ENCODE measurements around the gene GAS7. TPM values are rescaled to one million over a fixed set of nuclear protein-coding genes. Genes with fewer than 3 reads are reported as not detected.

GAS7 gene
- total RNA-seq, 1 donor from 2014 or later = 0.16 TPM

GRCh38 chr17:10177131-10177912, 21.1 kb downstream of the GAS7 start:
- no peaks in the 10 kb centered on the region for H3K4me1 Mint-ChIP-seq (ENCODE audit: low read depth)
- no peak overlapping the region for H3K4me3 Mint-ChIP-seq
- DNase-seq (ENCODE audit: low spot score) = no peak
- H3K9me3 Mint-ChIP-seq = no peaks in the 10 kb centered on the region
- intact Hi-C loops (cut with micrococcal nuclease) = no loop called here
- H3K36me3 Mint-ChIP-seq (ENCODE audit: low read depth) = no peaks in the 10 kb centered on the region
- no peak overlapping the region for H3K27ac Mint-ChIP-seq
- no peaks in the 10 kb centered on the region for H3K27me3 Mint-ChIP-seq (ENCODE audit: insufficient read depth)

- Mint-ChIP-seq H3K4me3 (no peak overlapping the region), H3K9me3 (peaks cover 3% of the 10 kb centered on the region), H3K27ac (no peak overlapping the region), H3K36me3 (ENCODE audit: low read depth) (no peaks in the 10 kb centered on the region), H3K4me1 (ENCODE audit: low read depth) (peaks cover 4% of the 10 kb centered on the region), H3K27me3 (ENCODE audit: insufficient read depth) (peaks cover 7% of the 10 kb centered on the region)
- intact Hi-C loops (cut with micrococcal nuclease) = no loop called here
- DNase-seq (ENCODE audit: low spot score) = no peak
Observed at GRCh38 chr17:10173913-10174312, 24.5 kb downstream of the GAS7 start.

GRCh38 chr17:10172778-10173177, 25.6 kb downstream of the GAS7 start:
- Mint-ChIP-seq H3K27ac (no peak overlapping the region), H3K4me3 (no peak overlapping the region), H3K27me3 (ENCODE audit: insufficient read depth) (peaks cover 7% of the 10 kb centered on the region), H3K4me1 (ENCODE audit: low read depth) (peaks cover 4% of the 10 kb centered on the region), H3K36me3 (ENCODE audit: low read depth) (no peaks in the 10 kb centered on the region), H3K9me3 (peaks cover 3% of the 10 kb centered on the region)
- no peak for DNase-seq (ENCODE audit: low spot score)
- intact Hi-C loops (cut with micrococcal nuclease) = no loop called here

- Mint-ChIP-seq H3K27ac (no peak overlapping the region), H3K27me3 (ENCODE audit: insufficient read depth) (peaks cover 7% of the 10 kb centered on the region), H3K4me3 (no peak overlapping the region), H3K4me1 (ENCODE audit: low read depth) (peaks cover 4% of the 10 kb centered on the region), H3K36me3 (ENCODE audit: low read depth) (no peaks in the 10 kb centered on the region), H3K9me3 (peaks cover 3% of the 10 kb centered on the region)
- intact Hi-C loops (cut with micrococcal nuclease) = no loop called here
- DNase-seq (ENCODE audit: low spot score) = no peak
Observed at GRCh38 chr17:10172241-10172741, 26.1 kb downstream of the GAS7 start.

- no peak for DNase-seq (ENCODE audit: low spot score)
- H3K27ac Mint-ChIP-seq = no peak overlapping the region
Observed at GRCh38 chr17:10171581-10171981, 26.8 kb downstream of the GAS7 start.

GRCh38 chr17:10171122-10171571, 27.3 kb downstream of the GAS7 start:
- no peak overlapping the region for H3K4me3 Mint-ChIP-seq
- DNase-seq (ENCODE audit: low spot score) = no peak
- H3K9me3 Mint-ChIP-seq = peaks cover 3% of the 10 kb centered on the region
- H3K27me3 Mint-ChIP-seq (ENCODE audit: insufficient read depth) = peaks cover 7% of the 10 kb centered on the region
- peaks cover 4% of the 10 kb centered on the region for H3K4me1 Mint-ChIP-seq (ENCODE audit: low read depth)
- intact Hi-C loops (cut with micrococcal nuclease) = no loop called here
- H3K36me3 Mint-ChIP-seq (ENCODE audit: low read depth) = no peaks in the 10 kb centered on the region
- H3K27ac Mint-ChIP-seq = no peak overlapping the region

More at GRCh38 chr17:10171581-10171981, 26.8 kb downstream of the GAS7 start:
- Mint-ChIP-seq H3K9me3 (peaks cover 3% of the 10 kb centered on the region), H3K4me1 (ENCODE audit: low read depth) (peaks cover 4% of the 10 kb centered on the region), H3K36me3 (ENCODE audit: low read depth) (no peaks in the 10 kb centered on the region), H3K27me3 (ENCODE audit: insufficient read depth) (peaks cover 7% of the 10 kb centered on the region), H3K4me3 (no peak overlapping the region)
- intact Hi-C loops (cut with micrococcal nuclease) = no loop called here

GRCh38 chr17:10170233-10170632, 28.2 kb downstream of the GAS7 start:
- intact Hi-C loops (cut with micrococcal nuclease) = no loop called here
- H3K9me3 Mint-ChIP-seq = peaks cover 3% of the 10 kb centered on the region
- H3K27ac Mint-ChIP-seq = no peak overlapping the region
- H3K4me1 Mint-ChIP-seq (ENCODE audit: low read depth) = peaks cover 4% of the 10 kb centered on the region
- H3K36me3 Mint-ChIP-seq (ENCODE audit: low read depth) = no peaks in the 10 kb centered on the region
- no peak for DNase-seq (ENCODE audit: low spot score)
- no peak overlapping the region for H3K4me3 Mint-ChIP-seq
- peaks cover 7% of the 10 kb centered on the region for H3K27me3 Mint-ChIP-seq (ENCODE audit: insufficient read depth)

GRCh38 chr17:10169290-10169689, 29.1 kb downstream of the GAS7 start:
- intact Hi-C loops (cut with micrococcal nuclease) = no loop called here
- Mint-ChIP-seq H3K4me3 (no peak overlapping the region), H3K4me1 (ENCODE audit: low read depth) (peaks cover 4% of the 10 kb centered on the region), H3K27ac (no peak overlapping the region), H3K9me3 (peaks cover 3% of the 10 kb centered on the region), H3K27me3 (ENCODE audit: insufficient read depth) (peaks cover 7% of the 10 kb centered on the region), H3K36me3 (ENCODE audit: low read depth) (no peaks in the 10 kb centered on the region)
- DNase-seq (ENCODE audit: low spot score) = no peak

GRCh38 chr17:10166176-10166935, 32.0 kb downstream of the GAS7 start:
- H3K4me1 Mint-ChIP-seq (ENCODE audit: low read depth) = no peaks in the 10 kb centered on the region
- H3K36me3 Mint-ChIP-seq (ENCODE audit: low read depth) = no peaks in the 10 kb centered on the region
- no peak for DNase-seq (ENCODE audit: low spot score)
- H3K4me3 Mint-ChIP-seq = no peak overlapping the region
- peaks cover 3% of the 10 kb centered on the region for H3K9me3 Mint-ChIP-seq
- intact Hi-C loops (cut with micrococcal nuclease) = no loop called here
- peaks cover 13% of the 10 kb centered on the region for H3K27me3 Mint-ChIP-seq (ENCODE audit: insufficient read depth)
- H3K27ac Mint-ChIP-seq = no peak overlapping the region

- intact Hi-C loops (cut with micrococcal nuclease) = no loop called here
- H3K27ac Mint-ChIP-seq = no peak overlapping the region
- peaks cover 8% of the 10 kb centered on the region for H3K27me3 Mint-ChIP-seq (ENCODE audit: insufficient read depth)
- H3K4me1 Mint-ChIP-seq (ENCODE audit: low read depth) = no peaks in the 10 kb centered on the region
- no peaks in the 10 kb centered on the region for H3K36me3 Mint-ChIP-seq (ENCODE audit: low read depth)
- H3K4me3 Mint-ChIP-seq = no peak overlapping the region
- DNase-seq (ENCODE audit: low spot score) = no peak
- no peaks in the 10 kb centered on the region for H3K9me3 Mint-ChIP-seq
Observed at GRCh38 chr17:10162096-10162495, 36.3 kb downstream of the GAS7 start.

- Mint-ChIP-seq H3K27me3 (ENCODE audit: insufficient read depth) (peaks cover 8% of the 10 kb centered on the region), H3K4me3 (no peak overlapping the region), H3K9me3 (no peaks in the 10 kb centered on the region), H3K27ac (no peak overlapping the region), H3K36me3 (ENCODE audit: low read depth) (no peaks in the 10 kb centered on the region), H3K4me1 (ENCODE audit: low read depth) (no peaks in the 10 kb centered on the region)
- DNase-seq (ENCODE audit: low spot score) = no peak
- intact Hi-C loops (cut with micrococcal nuclease) = no loop called here
Observed at GRCh38 chr17:10161386-10161785, 37.0 kb downstream of the GAS7 start.

- DNase-seq (ENCODE audit: low spot score) = no peak
- no peaks in the 10 kb centered on the region for H3K9me3 Mint-ChIP-seq
- H3K27me3 Mint-ChIP-seq (ENCODE audit: insufficient read depth) = peaks cover 3% of the 10 kb centered on the region
- H3K36me3 Mint-ChIP-seq (ENCODE audit: low read depth) = no peaks in the 10 kb centered on the region
- no peak overlapping the region for H3K27ac Mint-ChIP-seq
- intact Hi-C loops (cut with micrococcal nuclease) = no loop called here
- H3K4me1 Mint-ChIP-seq (ENCODE audit: low read depth) = no peaks in the 10 kb centered on the region
- no peak overlapping the region for H3K4me3 Mint-ChIP-seq
Observed at GRCh38 chr17:10156948-10157607, 41.3 kb downstream of the GAS7 start.

GRCh38 chr17:10156599-10156947, 41.8 kb downstream of the GAS7 start:
- Mint-ChIP-seq H3K9me3 (no peaks in the 10 kb centered on the region), H3K27me3 (ENCODE audit: insufficient read depth) (peaks cover 2% of the 10 kb centered on the region), H3K4me1 (ENCODE audit: low read depth) (no peaks in the 10 kb centered on the region), H3K36me3 (ENCODE audit: low read depth) (no peaks in the 10 kb centered on the region), H3K27ac (no peak overlapping the region), H3K4me3 (no peak overlapping the region)
- DNase-seq (ENCODE audit: low spot score) = no peak
- intact Hi-C loops (cut with micrococcal nuclease) = no loop called here
